H7 (cell line): ENCODE results near the gene SHANK1. TPM values are rescaled to one million over a fixed set of nuclear protein-coding genes. Genes with fewer than 3 reads are reported as not detected.
"Not testable (repeated sequence)": the region's sequence is repeated elsewhere in the genome, so short reads cannot be mapped to it uniquely, and the experiment has no call there.

Source experiments
- DNase-seq: peaks from one replicate; pipeline ENCODE4 v3.0.0; 2012
- H3K27me3 ChIP-seq: 2 replicates; pipeline ENCODE4 v1.6.0; 2011; ENCODE audit warnings: mild to moderate bottlenecking, low read length; ENCODE audit not compliant: control insufficient read depth, insufficient read depth
- H3K36me3 ChIP-seq: replicated peaks from 2 replicates; pipeline ENCODE4 v1.5.1; 2011; ENCODE audit warnings: low read length; ENCODE audit not compliant: control insufficient read depth, insufficient read depth
- H3K4me3 ChIP-seq: 2 replicates; pipeline ENCODE4 v1.5.1; 2011; ENCODE audit warnings: low read depth, mild to moderate bottlenecking, control low read depth, low read length, moderate library complexity; ENCODE audit not compliant: insufficient read depth
- total RNA-seq: library from RNA; depleted of rRNA; stranded (reverse); fragments of >200 nt; shearing (Covaris generic); gene quantifications from 2 replicates; pipeline ENCODE4 v1.2.3, GENCODE V29; 2014; rRNA removed

SHANK1 gene
- total RNA-seq, result 0.35 and 0.67 TPM in 2 replicates

DNA sequence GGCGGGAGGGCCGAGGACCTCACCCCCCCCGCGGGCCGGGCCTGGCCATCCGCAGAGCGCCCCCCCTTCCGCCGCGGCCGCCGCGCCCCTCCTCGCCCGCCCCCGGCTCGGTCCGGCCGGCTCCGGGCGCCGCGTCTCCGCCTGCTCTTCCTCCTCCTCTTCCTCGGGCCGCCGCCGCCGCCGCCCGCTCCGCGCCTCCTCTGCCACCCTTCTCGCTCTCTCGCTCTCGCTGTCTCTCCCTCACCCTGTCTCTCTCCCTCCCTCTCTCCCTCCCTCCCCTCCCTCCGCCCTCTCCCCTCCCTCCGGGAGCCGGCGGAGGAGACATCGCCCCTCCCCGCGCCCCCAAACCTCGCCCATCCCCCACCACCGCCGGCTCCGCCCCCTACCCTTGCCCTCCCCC, at the start of gene SHANK1:
Gene SHANK1, minus strand, starts transcription at position 237 of the 400 bp plus-strand sequence. CDS start 2,883 bp downstream, outside the sequence.
- Histone ChIP-seq H3K4me3 (peak within 1 kb of the TSS; percentile 52), H3K36me3 (no peaks in the 10 kb centered on the region), H3K27me3 (peaks cover 70% of the 10 kb centered on the region)
- peak; percentile 95 for DNase-seq

DNA sequence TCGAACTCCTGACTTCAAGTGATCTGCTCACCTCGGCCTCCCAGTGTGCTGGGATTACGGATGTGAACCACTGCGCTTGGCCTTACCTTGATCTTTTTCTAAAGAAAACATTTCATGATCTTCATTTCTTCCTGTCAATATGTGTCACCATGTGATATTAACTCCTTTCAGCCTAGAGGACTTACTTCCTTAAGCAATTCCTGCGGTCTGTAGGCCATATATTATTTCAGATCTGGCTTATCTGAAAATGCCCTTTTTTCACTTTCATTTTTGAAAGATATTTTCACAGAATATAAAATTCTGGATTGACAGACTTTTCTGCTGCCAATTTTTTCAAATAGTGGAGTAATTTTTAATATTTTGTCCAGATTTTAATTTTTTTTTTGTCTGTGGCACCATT, 48.7 kb upstream of the SHANK1 start:
- Histone ChIP-seq H3K36me3 (no peaks in the 10 kb centered on the region), H3K4me3 (no peak overlapping the region), H3K27me3 (no peaks in the 10 kb centered on the region)
- DNase-seq, result no peak

DNA sequence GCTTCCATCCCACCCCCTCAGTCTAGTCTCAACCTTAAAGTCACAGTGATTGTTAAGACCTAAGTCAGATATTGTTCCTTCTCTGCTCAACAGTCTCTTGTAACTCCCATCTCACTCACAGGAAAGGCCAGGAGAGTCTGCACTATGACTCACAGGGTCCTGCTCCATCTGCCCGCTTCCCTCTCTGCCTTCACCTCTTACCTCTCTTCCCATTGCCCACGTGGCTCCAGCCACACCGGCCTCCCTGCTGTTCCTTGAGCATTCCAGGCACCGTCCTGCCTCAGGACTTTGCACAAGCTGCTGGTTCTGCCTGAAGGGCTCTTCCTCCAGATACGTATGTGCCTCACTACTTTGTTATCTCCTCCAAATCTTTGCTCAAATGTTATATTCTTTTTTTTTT, 47.7 kb upstream of the SHANK1 start:
- H3K36me3 ChIP-seq, H3K4me3 ChIP-seq, DNase-seq, H3K27me3 ChIP-seq: not testable (repeated sequence)

DNA sequence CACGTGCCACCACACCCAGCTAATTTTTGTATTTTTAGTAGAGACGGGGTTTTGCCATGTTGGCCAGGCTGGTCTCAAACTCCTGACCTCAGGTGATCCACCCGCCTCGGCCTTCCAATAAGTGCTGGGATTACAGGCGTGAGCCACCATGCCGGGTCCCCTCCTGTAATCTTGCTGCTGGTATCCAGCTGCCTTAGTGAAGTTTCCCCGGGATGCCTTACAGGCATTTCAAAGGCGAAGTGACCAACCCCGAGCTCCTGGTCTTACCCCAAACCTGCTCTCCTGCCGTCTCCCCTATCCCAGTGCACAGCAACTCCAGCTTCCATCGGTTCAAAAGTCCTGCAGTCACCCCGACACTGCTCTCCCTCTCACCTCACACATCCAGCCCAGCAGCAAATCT, 47.1 kb upstream of the SHANK1 start:
- H3K4me3 ChIP-seq, H3K27me3 ChIP-seq, DNase-seq, H3K36me3 ChIP-seq: not testable (repeated sequence)

DNA sequence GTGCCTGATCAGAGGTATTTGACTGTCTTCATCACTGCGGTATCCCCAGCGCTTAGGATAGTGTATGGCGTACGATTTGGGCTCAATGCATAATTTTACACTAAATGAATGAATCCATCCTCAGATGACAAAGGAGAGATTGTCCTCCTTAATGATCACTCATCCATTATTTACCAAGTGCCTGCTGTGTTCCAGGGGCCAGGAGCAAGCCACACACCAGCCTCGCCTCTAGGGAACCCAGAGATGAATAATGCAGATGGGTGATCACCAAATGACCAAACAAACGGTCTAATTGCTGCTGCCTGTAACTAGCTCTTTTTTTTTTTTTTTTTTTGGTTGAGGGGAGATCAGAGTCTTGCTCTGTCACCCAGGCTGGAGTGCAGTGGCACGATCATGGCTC, 44.8 kb upstream of the SHANK1 start:
- Histone ChIP-seq H3K27me3 (no peaks in the 10 kb centered on the region), H3K4me3 (no peak overlapping the region), H3K36me3 (no peaks in the 10 kb centered on the region)
- DNase-seq, result no peak

DNA sequence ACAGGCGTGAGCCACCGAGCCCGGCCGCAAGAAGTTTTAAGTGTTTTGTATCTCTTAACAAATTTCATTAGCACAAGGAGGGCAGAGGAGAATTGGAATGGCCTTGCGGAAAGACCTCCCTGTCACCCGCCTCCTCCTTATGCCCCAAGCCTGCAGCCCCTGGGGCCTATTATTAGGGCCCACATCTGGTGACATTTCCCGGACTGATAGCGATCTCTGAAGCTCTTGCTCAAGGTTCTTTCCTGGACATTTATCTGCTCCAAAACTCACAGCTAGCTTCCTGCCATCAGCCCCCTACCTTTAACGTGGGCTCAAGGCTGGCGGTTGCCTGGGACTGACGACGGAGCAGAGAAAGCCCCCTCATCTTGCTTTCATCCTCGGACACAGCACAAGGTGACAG, 43.9 kb upstream of the SHANK1 start:
- not testable (repeated sequence) for H3K27me3 ChIP-seq, H3K4me3 ChIP-seq, DNase-seq, H3K36me3 ChIP-seq

DNA sequence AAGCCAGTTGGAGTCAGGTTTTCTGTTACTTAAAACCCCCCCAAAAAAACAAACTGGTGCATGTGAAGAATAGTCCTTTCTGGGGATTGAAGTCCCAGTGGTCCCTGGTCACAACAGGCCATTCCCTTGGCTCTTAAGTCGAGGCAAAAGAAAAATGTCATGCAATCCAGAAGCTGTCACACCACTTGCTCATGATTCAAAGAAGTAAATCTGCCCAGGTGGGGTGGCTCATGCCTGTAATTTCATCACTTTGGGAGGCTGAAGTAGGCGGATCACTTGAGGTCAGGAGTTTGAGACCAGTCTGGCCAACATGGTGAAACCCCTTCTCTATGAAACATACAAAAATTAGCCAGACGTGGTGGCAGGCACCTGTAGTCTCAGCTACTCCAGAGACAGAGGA, 41.9 kb upstream of the SHANK1 start:
- not testable (repeated sequence) for DNase-seq, H3K27me3 ChIP-seq, H3K4me3 ChIP-seq, H3K36me3 ChIP-seq

DNA sequence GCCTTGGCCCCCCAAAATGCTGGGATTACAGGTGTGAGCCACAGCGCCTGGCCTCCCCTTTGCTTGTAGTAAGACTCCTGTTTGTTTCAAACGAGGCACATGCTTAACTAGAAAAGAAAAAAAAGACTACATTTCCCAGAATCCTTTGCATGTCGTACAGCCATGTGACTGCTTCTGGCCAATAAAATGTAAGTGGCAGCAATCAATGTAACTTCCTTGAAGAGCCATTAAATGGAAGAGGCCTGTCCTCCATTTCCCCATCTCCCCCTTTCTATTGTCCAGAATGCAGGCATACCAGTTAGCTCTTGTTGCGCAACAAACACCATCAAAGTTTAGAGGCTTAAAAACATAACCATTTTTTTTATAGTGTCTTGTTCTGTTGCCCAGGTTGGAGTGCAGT, 40.3 kb upstream of the SHANK1 start:
- H3K36me3 ChIP-seq, result no peaks in the 10 kb centered on the region
- DNase-seq, result peak; percentile 53
- H3K27me3 ChIP-seq, result peaks cover 2% of the 10 kb centered on the region; the same call in 1 of the 2 replicates
- H3K4me3 ChIP-seq, result no peak overlapping the region

DNA sequence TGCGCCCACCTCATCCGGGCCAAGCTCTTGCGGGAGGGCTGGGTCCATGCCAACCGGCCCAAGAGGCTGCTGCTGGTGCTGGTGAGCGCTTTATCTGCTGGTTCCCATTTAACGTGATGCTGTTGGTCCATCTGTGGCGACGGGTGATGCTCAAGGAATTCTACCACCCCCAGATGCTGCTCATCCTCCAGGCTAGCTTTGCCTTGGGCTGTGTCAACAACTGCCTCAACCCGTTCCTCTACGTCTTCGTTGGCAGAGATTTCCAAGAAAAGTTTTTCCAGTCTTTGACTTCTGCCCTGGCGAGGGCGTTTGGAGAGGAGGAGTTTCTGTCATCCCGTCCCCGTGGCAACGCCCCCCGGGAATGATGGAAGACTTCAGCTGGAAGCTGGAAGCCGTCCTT, 39.5 kb upstream of the SHANK1 start:
- DNase-seq, H3K36me3 ChIP-seq, H3K27me3 ChIP-seq, H3K4me3 ChIP-seq: not testable (repeated sequence)

DNA sequence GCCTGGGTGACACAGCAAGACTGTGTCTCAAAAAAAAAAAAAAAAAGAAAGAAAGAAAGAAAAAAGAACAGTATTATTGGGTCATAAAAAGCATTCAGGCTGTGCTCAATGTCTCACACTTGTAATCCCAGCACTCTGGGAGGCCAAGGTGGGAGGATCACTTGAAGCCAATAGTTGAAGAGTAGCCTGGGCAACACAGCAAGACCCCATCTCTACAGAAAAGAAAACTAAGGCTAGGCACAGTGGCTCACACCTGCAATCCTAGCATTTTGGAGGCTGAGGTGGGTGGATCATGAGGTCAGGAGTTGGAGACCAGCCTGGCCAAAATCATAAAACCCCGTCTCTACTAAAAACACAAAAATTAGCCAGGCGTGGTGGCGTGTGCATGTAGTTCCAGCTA, 38.0 kb upstream of the SHANK1 start:
- H3K36me3 ChIP-seq, H3K4me3 ChIP-seq, DNase-seq, H3K27me3 ChIP-seq: not testable (repeated sequence)

DNA sequence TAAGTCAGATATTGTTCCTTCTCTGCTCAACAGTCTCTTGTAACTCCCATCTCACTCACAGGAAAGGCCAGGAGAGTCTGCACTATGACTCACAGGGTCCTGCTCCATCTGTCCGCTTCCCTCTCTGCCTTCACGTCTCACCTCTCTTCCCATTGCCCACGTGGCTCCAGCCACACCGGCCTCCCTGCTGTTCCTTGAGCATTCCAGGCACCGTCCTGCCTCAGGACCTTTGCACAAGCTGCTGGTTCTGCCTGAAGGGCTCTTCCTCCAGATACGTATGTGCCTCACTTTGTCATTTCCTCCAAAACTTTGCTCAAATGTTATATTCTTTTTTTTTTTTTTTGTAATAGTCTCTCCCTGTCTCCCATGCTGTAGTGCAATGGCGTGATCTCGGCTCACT, 36.6 kb upstream of the SHANK1 start:
- DNase-seq, H3K36me3 ChIP-seq, H3K4me3 ChIP-seq, H3K27me3 ChIP-seq: not testable (repeated sequence)

DNA sequence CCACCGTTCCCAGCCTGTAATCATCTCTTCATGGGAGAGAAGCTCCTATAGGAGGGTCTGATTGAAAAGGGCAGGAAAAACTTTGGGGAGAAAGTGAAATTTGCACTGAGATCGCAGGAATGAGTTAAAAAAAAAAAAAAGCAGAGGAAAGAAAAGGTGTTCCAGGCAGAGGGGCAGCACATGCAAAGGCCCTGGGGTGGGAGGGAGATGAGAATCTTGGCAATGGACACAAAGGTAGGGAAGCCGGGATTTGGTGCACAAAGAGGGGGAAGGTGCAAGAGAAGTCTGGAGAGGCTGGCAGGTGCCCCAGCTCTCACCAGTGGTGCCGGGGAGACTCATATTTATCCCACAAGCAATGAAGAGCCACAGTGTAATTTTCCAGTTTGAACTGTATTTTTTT, 34.3 kb upstream of the SHANK1 start:
- H3K36me3 ChIP-seq, result no peaks in the 10 kb centered on the region
- no peak for DNase-seq
- H3K27me3 ChIP-seq, result peaks cover 2% of the 10 kb centered on the region; the same call in 1 of the 2 replicates
- no peak overlapping the region for H3K4me3 ChIP-seq

DNA sequence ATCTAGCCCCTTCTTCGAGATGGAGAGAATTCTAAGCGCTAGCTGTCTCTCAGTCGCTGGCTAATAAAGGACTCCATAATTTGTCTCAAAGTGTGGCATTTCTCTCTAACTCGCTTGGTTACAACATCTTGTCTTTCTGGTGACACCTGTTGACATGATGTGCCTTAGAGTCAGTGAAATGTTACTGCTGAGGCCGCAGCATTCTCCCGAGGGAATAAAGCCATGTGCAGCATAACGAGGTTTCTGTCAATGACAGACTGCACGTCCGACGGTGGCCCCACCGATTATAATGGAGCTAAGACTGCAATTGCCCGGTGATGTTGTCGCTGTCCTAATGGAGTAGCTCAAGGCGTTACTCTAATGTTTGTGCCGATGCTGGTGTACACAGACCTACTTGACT, 30.4 kb upstream of the SHANK1 start:
- Histone ChIP-seq H3K27me3 (0 out of 2 replicates have a peak, but pooled peaks cover under 1% of the 10 kb centered on the region), H3K4me3 (no peak overlapping the region), H3K36me3 (no peaks in the 10 kb centered on the region)
- DNase-seq, result no peak

DNA sequence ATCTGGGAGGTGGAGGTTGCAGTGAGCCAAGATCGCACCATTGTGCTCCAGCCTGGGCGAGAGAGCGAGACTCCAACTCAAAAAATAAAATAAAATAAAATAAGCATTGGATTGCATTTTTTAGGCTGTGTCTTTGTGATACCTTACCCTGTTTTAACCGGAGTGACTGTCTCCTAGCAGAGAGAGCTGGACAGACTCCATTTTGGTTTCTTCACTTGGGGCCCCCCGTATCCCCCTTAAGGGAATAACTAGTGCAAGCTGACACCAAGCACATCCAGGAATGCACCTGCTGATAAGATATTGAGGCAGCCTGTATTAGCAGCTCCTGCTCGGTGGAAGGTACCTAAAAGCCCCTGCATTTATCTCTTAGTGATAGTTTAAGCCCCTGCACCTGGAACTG, 29.9 kb upstream of the SHANK1 start:
- H3K4me3 ChIP-seq, result no peak overlapping the region
- H3K27me3 ChIP-seq, result no peaks in the 10 kb centered on the region
- DNase-seq, result no peak
- no peaks in the 10 kb centered on the region for H3K36me3 ChIP-seq

DNA sequence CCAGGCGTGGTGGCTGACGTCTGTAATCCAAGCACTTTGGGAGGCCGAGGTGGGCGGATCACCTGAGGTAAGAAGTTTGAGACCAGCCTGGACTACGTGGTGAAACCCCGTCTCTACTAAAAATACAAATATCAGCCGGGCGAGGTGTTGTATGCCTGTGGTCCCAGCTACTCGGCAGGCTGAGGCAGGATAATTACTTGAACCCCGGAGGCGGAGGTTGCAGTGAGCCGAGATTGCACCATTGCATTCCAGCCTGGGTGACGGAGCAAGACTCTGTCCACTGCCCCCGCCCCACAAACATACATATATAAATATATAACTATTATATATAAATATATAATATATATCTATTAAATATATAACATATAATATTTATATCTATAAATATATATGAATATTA, 27.5 kb upstream of the SHANK1 start:
- H3K36me3 ChIP-seq, H3K27me3 ChIP-seq, H3K4me3 ChIP-seq, DNase-seq: not testable (repeated sequence)

DNA sequence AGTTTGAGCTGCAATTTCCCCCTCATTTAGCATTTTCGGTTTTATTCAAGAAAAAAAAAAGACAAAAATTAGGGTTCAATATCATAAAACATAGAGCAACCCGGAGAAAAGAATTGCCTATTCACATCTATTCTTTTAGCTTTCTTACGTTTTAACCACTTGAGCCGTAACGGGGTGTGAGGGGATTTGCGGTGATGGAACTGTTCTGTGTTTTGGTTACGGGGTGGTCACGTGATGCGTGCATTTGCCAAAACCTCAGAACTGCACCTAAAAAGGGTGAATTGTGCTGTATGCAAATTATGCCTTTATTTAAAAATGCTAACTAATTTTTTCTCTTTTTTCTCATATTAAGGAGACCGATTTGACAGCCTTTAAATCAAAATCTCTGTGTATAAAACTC, 25.6 kb upstream of the SHANK1 start:
- DNase-seq, result no peak
- Histone ChIP-seq H3K36me3 (no peaks in the 10 kb centered on the region), H3K27me3 (no peaks in the 10 kb centered on the region), H3K4me3 (no peak overlapping the region)
